Activated naive CD4-positive, alpha-beta T cell treated with anti-CD3 and anti-CD28 coated beads, Interleukin-2, amount 50 U/mL, for 24 hours (primary cell): ENCODE data around the gene STK24.

ENCODE experiments used
- H3K27ac Mint-ChIP-seq: one replicate; pipeline ENCODE4 v1.8.0; 2021; ENCODE audit warnings: mild to moderate bottlenecking, mixed read lengths
- H3K27me3 Mint-ChIP-seq: one replicate; pipeline ENCODE4 v1.8.0; 2021; ENCODE audit warnings: mixed read lengths
- H3K36me3 Mint-ChIP-seq: one replicate; pipeline ENCODE4 v1.8.0; 2021; ENCODE audit warnings: mixed read lengths
- H3K4me1 Mint-ChIP-seq: one replicate; pipeline ENCODE4 v1.8.0; 2021; ENCODE audit warnings: mixed read lengths
- H3K4me3 Mint-ChIP-seq: one replicate; pipeline ENCODE4 v1.8.0; 2021; ENCODE audit warnings: mild to moderate bottlenecking, mixed read lengths
- H3K9me3 Mint-ChIP-seq: one replicate; pipeline ENCODE4 v1.8.0; 2021; ENCODE audit warnings: mixed read lengths

Gene STK24

GRCh38 chr13:98459171-98459681 is 117.7 kb downstream of the STK24 start:
- Mint-ChIP-seq H3K36me3 (peaks cover 6% of the 10 kb centered on the region), H3K4me1 (peaks cover 8% of the 10 kb centered on the region)

GRCh38 chr13:98458431-98458830 is 118.5 kb downstream of the STK24 start:
- Mint-ChIP-seq H3K4me1 (peaks cover 8% of the 10 kb centered on the region), H3K4me3 (no peak overlapping the region), H3K27ac (no peak overlapping the region), H3K27me3 (no peaks in the 10 kb centered on the region), H3K36me3 (peaks cover 5% of the 10 kb centered on the region), H3K9me3 (no peaks in the 10 kb centered on the region)

More at GRCh38 chr13:98459171-98459681, 117.7 kb downstream of the STK24 start:
- no peaks in the 10 kb centered on the region for H3K9me3 Mint-ChIP-seq
- no peak overlapping the region for H3K4me3 Mint-ChIP-seq
- H3K27ac Mint-ChIP-seq, result no peak overlapping the region
- no peaks in the 10 kb centered on the region for H3K27me3 Mint-ChIP-seq

DNA sequence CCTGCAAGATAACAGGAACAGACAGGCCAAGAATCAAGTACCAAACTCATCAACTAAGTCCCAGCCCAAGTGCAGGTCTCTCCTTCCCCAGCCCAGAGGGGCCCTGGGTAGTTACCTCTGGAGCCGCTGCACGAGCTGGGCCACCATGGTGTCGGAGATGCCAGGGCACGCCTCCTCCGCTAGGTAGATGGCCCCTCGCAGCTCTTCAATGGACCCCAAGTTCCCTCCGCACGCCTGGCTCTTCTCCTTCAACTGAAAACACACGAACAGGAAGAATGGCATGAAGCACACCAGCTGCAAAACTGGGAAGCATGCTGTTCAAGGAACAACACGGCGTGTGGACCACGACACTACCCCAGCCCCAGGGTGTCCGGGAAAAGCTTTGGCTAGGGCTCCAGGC is 119.9 kb downstream of the STK24 start:
- peaks cover 5% of the 10 kb centered on the region for H3K36me3 Mint-ChIP-seq
- H3K27me3 Mint-ChIP-seq, result no peaks in the 10 kb centered on the region
- peaks cover 6% of the 10 kb centered on the region for H3K4me1 Mint-ChIP-seq

DNA sequence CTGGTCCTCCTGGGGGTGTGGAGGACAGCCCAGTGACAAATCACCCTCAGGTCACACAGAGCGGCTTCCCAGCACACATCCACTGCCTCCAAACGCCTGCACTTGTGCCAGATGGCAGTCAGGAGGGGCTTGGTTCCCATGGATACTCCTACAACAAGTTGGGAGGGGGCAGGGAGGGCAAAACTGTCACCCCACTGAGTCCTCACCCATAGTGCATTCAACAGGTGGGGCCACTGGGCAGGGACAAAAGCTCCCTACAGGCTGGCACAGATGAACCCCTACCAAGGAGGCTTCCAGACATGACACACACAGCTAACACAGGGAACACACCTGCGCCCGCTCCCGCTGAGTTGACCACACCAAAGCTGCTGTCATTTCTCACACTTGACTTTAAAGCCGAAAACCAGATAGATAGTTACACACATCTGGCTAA is 120.5 kb downstream of the STK24 start:
- Mint-ChIP-seq H3K36me3 (peaks cover 5% of the 10 kb centered on the region), H3K9me3 (no peaks in the 10 kb centered on the region), H3K27ac (no peak overlapping the region), H3K4me3 (no peak overlapping the region), H3K27me3 (no peaks in the 10 kb centered on the region), H3K4me1 (peaks cover 12% of the 10 kb centered on the region)

More for the DNA sequence above, 119.9 kb downstream of the STK24 start:
- peak overlapping the region; percentile 24 for H3K27ac Mint-ChIP-seq
- no peaks in the 10 kb centered on the region for H3K9me3 Mint-ChIP-seq
- H3K4me3 Mint-ChIP-seq, result no peak overlapping the region

DNA sequence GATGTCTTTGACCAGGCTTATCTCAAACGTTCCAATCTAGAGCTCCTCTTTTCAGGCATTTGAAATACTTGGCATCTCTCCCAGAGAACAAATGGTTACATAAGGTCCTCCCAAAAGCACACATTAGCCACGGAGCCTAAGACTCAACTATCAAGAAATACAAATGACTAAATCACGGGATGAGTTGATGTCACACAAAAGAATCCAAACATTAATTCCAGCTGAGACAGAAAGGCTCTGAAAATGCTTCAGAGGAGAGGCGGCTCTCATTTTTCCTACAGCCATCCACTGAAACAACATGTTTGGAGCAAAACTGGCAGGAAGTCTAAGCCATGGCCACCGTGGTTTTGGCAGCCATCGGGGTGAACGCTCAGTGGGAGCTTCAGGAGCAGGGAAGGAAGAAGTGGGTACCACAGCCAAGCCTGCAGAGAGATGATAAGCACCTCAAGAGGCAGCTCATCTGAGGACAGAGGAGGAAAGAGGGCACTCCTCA is 122.5 kb downstream of the STK24 start:
- H3K9me3 Mint-ChIP-seq, result no peaks in the 10 kb centered on the region
- peaks cover 25% of the 10 kb centered on the region for H3K4me1 Mint-ChIP-seq
- H3K36me3 Mint-ChIP-seq, result peaks cover 5% of the 10 kb centered on the region
- H3K27ac Mint-ChIP-seq, result peak overlapping the region; percentile 8
- no peaks in the 10 kb centered on the region for H3K27me3 Mint-ChIP-seq
- no peak overlapping the region for H3K4me3 Mint-ChIP-seq

DNA sequence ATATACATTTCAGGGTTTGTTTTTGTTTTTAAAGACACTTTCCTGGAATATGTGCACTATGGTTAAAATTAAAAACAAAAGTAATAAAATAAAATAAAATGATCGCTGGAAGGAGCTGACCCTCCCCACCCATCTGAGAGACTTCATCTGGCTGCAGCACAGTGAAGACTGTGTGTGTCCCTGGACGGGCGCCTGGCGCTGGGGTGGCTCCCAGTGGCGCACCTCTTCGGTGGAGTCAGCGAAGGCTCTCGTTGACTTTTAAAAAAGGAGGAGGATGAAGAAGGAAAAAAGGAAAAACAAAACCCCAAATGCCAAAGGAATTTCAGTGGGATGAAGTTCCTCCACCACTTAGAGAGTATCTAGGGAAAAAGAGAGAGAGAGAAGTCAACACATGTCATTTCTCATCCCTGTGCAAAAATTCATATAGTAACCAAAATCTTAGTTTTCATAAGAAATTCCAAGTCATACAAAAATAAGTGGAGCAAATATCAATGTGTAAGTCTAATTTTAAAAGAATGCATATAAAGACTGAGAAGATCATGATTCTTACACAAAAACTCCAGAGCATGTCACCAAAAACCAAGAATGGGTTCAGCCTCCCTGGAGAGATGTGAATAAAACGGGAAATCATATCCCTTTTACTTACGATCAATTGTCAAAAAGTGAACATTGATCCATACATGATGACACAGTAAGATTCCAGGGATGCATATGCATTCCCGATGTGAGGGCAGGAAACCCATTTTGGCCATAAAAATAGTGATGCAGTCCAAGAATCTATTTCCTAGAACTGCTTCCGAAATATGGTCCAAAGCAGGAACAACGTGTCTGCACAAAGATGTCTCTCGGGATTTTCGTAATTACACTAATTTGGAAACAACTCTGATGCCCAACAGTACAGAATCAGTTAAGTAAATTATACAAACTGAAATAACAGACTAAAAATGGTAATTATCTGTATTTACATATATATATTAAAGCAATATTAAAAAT is 123.8 kb downstream of the STK24 start:
- Mint-ChIP-seq H3K27ac (peak overlapping the region; percentile 77), H3K27me3 (no peaks in the 10 kb centered on the region), H3K9me3 (no peaks in the 10 kb centered on the region), H3K4me3 (no peak overlapping the region), H3K4me1 (peaks cover 25% of the 10 kb centered on the region), H3K36me3 (peaks cover 5% of the 10 kb centered on the region)

GRCh38 chr13:98451676-98452470 is 125.0 kb downstream of the STK24 start:
- Mint-ChIP-seq H3K4me3 (no peak overlapping the region), H3K4me1 (peaks cover 25% of the 10 kb centered on the region), H3K27ac (peak overlapping the region; percentile 87), H3K9me3 (no peaks in the 10 kb centered on the region), H3K27me3 (no peaks in the 10 kb centered on the region), H3K36me3 (peaks cover 5% of the 10 kb centered on the region)

DNA sequence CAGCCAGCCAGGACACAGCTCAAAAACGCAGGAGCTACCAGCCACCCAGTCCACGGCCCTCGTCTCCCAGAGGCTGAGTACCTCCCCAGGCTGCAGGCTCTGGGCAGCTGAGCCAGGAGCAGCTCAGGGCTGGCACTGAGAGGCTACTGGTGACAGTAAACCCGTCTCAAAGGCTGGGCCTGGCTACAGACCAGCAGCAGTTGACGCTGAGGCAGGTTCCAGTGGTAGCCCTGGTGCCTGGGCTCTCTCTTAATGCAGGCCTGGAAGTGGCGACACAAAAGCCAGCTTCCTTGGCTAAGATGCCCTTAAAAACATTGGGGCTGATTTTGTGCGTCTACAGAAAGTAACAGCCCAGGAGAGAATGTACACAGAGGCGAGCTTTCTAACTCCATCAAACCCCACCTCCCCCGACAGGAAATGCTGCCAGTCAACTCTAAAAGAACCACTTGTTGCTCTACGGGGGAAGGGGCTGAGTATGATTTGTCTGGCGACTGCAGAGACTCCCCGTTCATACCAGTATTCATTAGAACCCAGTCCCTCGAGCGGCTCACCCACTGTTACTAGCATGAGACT is 126.3 kb downstream of the STK24 start:
- peaks cover 26% of the 10 kb centered on the region for H3K4me1 Mint-ChIP-seq
- no peak overlapping the region for H3K4me3 Mint-ChIP-seq
- no peaks in the 10 kb centered on the region for H3K27me3 Mint-ChIP-seq
- no peaks in the 10 kb centered on the region for H3K9me3 Mint-ChIP-seq
- peaks cover 5% of the 10 kb centered on the region for H3K36me3 Mint-ChIP-seq
- peak overlapping the region; percentile 87 for H3K27ac Mint-ChIP-seq

GRCh38 chr13:98450026-98450425 is 126.9 kb downstream of the STK24 start:
- peaks cover 32% of the 10 kb centered on the region for H3K4me1 Mint-ChIP-seq
- H3K9me3 Mint-ChIP-seq, result no peaks in the 10 kb centered on the region
- H3K27ac Mint-ChIP-seq, result peak overlapping the region; percentile 77
- no peaks in the 10 kb centered on the region for H3K27me3 Mint-ChIP-seq
- peaks cover 3% of the 10 kb centered on the region for H3K36me3 Mint-ChIP-seq
- no peak overlapping the region for H3K4me3 Mint-ChIP-seq

DNA sequence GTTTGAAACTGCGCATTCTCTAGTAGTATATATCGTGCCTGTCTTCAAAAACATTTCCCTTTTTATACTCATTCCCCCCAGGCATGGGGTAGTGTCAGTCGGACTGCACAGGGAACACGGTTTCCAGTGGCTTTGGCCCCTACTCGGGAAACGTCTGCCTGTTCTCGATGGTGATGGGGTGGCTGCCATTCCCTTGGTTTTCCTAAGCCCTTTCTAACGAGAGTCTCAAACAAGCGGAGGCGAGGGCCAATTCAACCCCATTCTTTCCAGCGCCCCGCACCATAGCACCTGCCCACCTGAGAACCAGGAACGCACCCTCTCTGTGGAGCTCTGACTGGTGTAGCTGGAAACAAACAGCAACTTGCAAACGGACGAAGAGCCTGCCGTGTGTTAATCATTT is 127.6 kb downstream of the STK24 start:
- H3K4me3 Mint-ChIP-seq, result no peak overlapping the region
- peaks cover 2% of the 10 kb centered on the region for H3K36me3 Mint-ChIP-seq
- peaks cover 36% of the 10 kb centered on the region for H3K4me1 Mint-ChIP-seq
- no peaks in the 10 kb centered on the region for H3K9me3 Mint-ChIP-seq
- no peaks in the 10 kb centered on the region for H3K27me3 Mint-ChIP-seq
- H3K27ac Mint-ChIP-seq, result peak overlapping the region; percentile 77

- H3K9me3 Mint-ChIP-seq, result no peaks in the 10 kb centered on the region
- peaks cover 2% of the 10 kb centered on the region for H3K36me3 Mint-ChIP-seq
- H3K27ac Mint-ChIP-seq, result peak overlapping the region; percentile 49
- no peaks in the 10 kb centered on the region for H3K27me3 Mint-ChIP-seq
- no peak overlapping the region for H3K4me3 Mint-ChIP-seq
- peaks cover 40% of the 10 kb centered on the region for H3K4me1 Mint-ChIP-seq
Observed at GRCh38 chr13:98448642-98448928, 128.3 kb downstream of the STK24 start.

GRCh38 chr13:98447881-98448641 is 128.8 kb downstream of the STK24 start:
- Mint-ChIP-seq H3K4me1 (peaks cover 40% of the 10 kb centered on the region), H3K9me3 (no peaks in the 10 kb centered on the region), H3K27me3 (no peaks in the 10 kb centered on the region), H3K36me3 (peaks cover 2% of the 10 kb centered on the region), H3K27ac (no peak overlapping the region), H3K4me3 (no peak overlapping the region)

DNA sequence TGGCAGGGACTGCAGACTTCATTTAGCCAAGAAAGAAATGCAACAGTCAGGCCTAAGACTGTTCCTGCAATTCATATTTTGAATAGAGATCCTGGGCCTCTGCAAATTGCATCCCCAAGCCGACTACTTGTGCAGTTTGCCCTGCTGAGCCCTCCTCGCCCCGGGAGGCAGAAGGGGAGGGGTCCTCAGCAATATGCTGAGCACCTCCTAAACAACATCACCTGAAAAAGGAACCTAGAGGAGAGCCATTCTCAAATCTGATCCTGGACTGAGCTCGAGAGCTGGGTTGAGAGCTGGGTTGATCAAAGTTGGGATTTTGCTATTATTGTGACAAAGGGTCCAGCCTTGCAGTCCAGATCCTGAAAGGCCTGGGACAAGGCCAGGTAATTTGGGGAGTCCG is 129.8 kb downstream of the STK24 start:
- Mint-ChIP-seq H3K27me3 (no peaks in the 10 kb centered on the region), H3K27ac (no peak overlapping the region), H3K4me3 (no peak overlapping the region)

DNA sequence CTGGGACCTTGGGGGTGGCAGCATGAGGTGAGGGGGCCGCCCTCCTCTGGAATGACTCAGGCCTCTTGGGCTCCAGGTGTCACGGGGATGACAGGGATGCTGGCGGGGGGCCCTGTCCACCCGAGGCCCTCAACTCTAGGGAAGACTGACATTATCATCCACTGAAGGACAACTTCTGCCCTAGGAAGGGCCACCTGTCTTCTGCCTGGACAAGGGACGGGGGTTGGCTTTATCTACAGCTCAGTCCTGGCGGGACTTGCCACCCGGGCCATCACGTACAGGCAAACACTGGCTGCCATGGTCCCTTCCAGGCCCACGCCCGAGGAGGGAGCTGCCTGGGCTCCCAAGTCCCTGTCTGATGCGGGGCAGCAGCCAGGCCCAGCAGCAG is 130.7 kb downstream of the STK24 start:
- Mint-ChIP-seq H3K27me3 (no peaks in the 10 kb centered on the region), H3K36me3 (no peaks in the 10 kb centered on the region), H3K4me1 (peaks cover 26% of the 10 kb centered on the region), H3K9me3 (no peaks in the 10 kb centered on the region), H3K4me3 (no peak overlapping the region), H3K27ac (peak overlapping the region; percentile 77)

More for the DNA sequence above, 129.8 kb downstream of the STK24 start:
- Mint-ChIP-seq H3K36me3 (no peaks in the 10 kb centered on the region), H3K4me1 (peaks cover 35% of the 10 kb centered on the region), H3K9me3 (no peaks in the 10 kb centered on the region)
